C4-2B (cell line): ENCODE measurements around the gene SH3RF1.

Source experiments
- ZFX ChIP-seq: fragments of 450-650 bp; IDR thresholded peaks from 2 replicates; pipeline ENCODE4 v1.6.1; 2017
- TF ChIP-seq, protein P1 (sequence below): fragments of 450-650 bp; conservative IDR thresholded peaks from 2 replicates; pipeline ENCODE4 v1.5.1; 2017; ENCODE audit warnings: mild to moderate bottlenecking

GRCh38 chr4:169266661-169267060 lies 4.1 kb downstream of the SH3RF1 start:
- TF ChIP-seq, protein P1, sequence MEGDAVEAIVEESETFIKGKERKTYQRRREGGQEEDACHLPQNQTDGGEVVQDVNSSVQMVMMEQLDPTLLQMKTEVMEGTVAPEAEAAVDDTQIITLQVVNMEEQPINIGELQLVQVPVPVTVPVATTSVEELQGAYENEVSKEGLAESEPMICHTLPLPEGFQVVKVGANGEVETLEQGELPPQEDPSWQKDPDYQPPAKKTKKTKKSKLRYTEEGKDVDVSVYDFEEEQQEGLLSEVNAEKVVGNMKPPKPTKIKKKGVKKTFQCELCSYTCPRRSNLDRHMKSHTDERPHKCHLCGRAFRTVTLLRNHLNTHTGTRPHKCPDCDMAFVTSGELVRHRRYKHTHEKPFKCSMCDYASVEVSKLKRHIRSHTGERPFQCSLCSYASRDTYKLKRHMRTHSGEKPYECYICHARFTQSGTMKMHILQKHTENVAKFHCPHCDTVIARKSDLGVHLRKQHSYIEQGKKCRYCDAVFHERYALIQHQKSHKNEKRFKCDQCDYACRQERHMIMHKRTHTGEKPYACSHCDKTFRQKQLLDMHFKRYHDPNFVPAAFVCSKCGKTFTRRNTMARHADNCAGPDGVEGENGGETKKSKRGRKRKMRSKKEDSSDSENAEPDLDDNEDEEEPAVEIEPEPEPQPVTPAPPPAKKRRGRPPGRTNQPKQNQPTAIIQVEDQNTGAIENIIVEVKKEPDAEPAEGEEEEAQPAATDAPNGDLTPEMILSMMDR = no peak
- no peak for TF ChIP-seq ZFX
